ENCODE measurements around the gene ANO10.
"Not testable (repeated sequence)": the region's sequence is repeated elsewhere in the genome, so short reads cannot be mapped to it uniquely, and the experiment has no call there.

The ANO10 gene

GRCh38 chr3:43531835-43532234, 90.0 kb downstream of the ANO10 start:
- Histone ChIP-seq H3K27me3 (ENCODE audit: low read depth) (no peaks in the 10 kb centered on the region), H3K36me3 (replicated peaks) (no peaks in the 10 kb centered on the region), H3K4me3 (no peak overlapping the region), H3K4me1 (no peaks in the 10 kb centered on the region; the same call in 1 of the 2 replicates), H3K9me3 (no peaks in the 10 kb centered on the region)
- DNase-seq (ENCODE audit: low spot score in 2 of 2): no peak
- in situ Hi-C loops (cut with MboI; ENCODE audit: low sequenced_read_pairs): no loop called here

GRCh38 chr3:43528498-43529099, 93.2 kb downstream of the ANO10 start:
- in situ Hi-C loops (cut with MboI; ENCODE audit: low sequenced_read_pairs): no loop called here
- H3K9me3 ChIP-seq: no peaks in the 10 kb centered on the region
- no peaks in the 10 kb centered on the region for H3K36me3 ChIP-seq (replicated peaks)
- no peaks in the 10 kb centered on the region for H3K27me3 ChIP-seq (ENCODE audit: low read depth)
- H3K4me3 ChIP-seq: no peak overlapping the region
- H3K4me1 ChIP-seq: no peaks in the 10 kb centered on the region; the same call in 1 of the 2 replicates
- no peak for DNase-seq (ENCODE audit: low spot score in 2 of 2)

- Histone ChIP-seq H3K4me1 (no peaks in the 10 kb centered on the region), H3K4me3 (no peak overlapping the region), H3K36me3 (replicated peaks) (no peaks in the 10 kb centered on the region), H3K27me3 (ENCODE audit: low read depth) (no peaks in the 10 kb centered on the region), H3K9me3 (no peaks in the 10 kb centered on the region)
- no peak for DNase-seq (ENCODE audit: low spot score in 2 of 2)
- in situ Hi-C loops (cut with MboI; ENCODE audit: low sequenced_read_pairs): no loop called here
These were observed 94.9 kb downstream of the ANO10 start for GRCh38 chr3:43526956-43527355.

- no peaks in the 10 kb centered on the region for H3K4me1 ChIP-seq
- no peaks in the 10 kb centered on the region for H3K27me3 ChIP-seq (ENCODE audit: low read depth)
- no peaks in the 10 kb centered on the region for H3K9me3 ChIP-seq
- in situ Hi-C loops (cut with MboI; ENCODE audit: low sequenced_read_pairs): no loop called here
- no peak overlapping the region for H3K4me3 ChIP-seq
- DNase-seq (ENCODE audit: low spot score in 2 of 2): no peak
- H3K36me3 ChIP-seq (replicated peaks): no peaks in the 10 kb centered on the region
These were observed 95.7 kb downstream of the ANO10 start for GRCh38 chr3:43525941-43526607.

- H3K36me3 ChIP-seq (replicated peaks): no peaks in the 10 kb centered on the region
- no peaks in the 10 kb centered on the region for H3K4me1 ChIP-seq
- in situ Hi-C loops (cut with MboI; ENCODE audit: low sequenced_read_pairs): no loop called here
- no peaks in the 10 kb centered on the region for H3K27me3 ChIP-seq (ENCODE audit: low read depth)
- H3K4me3 ChIP-seq: no peak overlapping the region
- no peak for DNase-seq (ENCODE audit: low spot score in 2 of 2)
- no peaks in the 10 kb centered on the region for H3K9me3 ChIP-seq
These were observed 96.4 kb downstream of the ANO10 start for GRCh38 chr3:43525386-43525785.

- DNase-seq (ENCODE audit: low spot score in 2 of 2): no peak
- Histone ChIP-seq H3K36me3 (replicated peaks) (no peaks in the 10 kb centered on the region), H3K27me3 (ENCODE audit: low read depth) (no peaks in the 10 kb centered on the region), H3K4me1 (no peaks in the 10 kb centered on the region), H3K4me3 (no peak overlapping the region), H3K9me3 (0 out of 2 replicates have a peak, but pooled peaks cover 2% of the 10 kb centered on the region)
- in situ Hi-C loops (cut with MboI; ENCODE audit: low sequenced_read_pairs): loop anchor here (25.0 kb wide), 1 partner anchor 536 kb away; the partner anchor contains the start of gene GASK1A
These were observed 98.3 kb downstream of the ANO10 start for GRCh38 chr3:43523454-43524053.

- no peak for DNase-seq (ENCODE audit: low spot score in 2 of 2)
- in situ Hi-C loops (cut with MboI; ENCODE audit: low sequenced_read_pairs): loop anchor here (25.0 kb wide), 1 partner anchor 536 kb away; the partner anchor contains the start of gene GASK1A
- 0 out of 2 replicates have a peak, but pooled peaks cover 2% of the 10 kb centered on the region for H3K9me3 ChIP-seq
- H3K27me3 ChIP-seq (ENCODE audit: low read depth): no peaks in the 10 kb centered on the region
- H3K4me3 ChIP-seq: no peak overlapping the region
- H3K4me1 ChIP-seq: no peaks in the 10 kb centered on the region
- H3K36me3 ChIP-seq (replicated peaks): no peaks in the 10 kb centered on the region
These were observed 99.0 kb downstream of the ANO10 start for GRCh38 chr3:43522727-43523362.

GRCh38 chr3:43521941-43522340, 99.9 kb downstream of the ANO10 start:
- Histone ChIP-seq H3K9me3 (0 out of 2 replicates have a peak, but pooled peaks cover 2% of the 10 kb centered on the region), H3K36me3 (replicated peaks) (no peaks in the 10 kb centered on the region), H3K4me3 (no peak overlapping the region), H3K4me1 (no peaks in the 10 kb centered on the region), H3K27me3 (ENCODE audit: low read depth) (no peaks in the 10 kb centered on the region)
- DNase-seq (ENCODE audit: low spot score in 2 of 2): no peak
- in situ Hi-C loops (cut with MboI; ENCODE audit: low sequenced_read_pairs): loop anchor here (25.0 kb wide), 1 partner anchor 535 kb away; the partner anchor contains the start of gene GASK1A

- H3K4me1 ChIP-seq; H3K4me3 ChIP-seq; H3K9me3 ChIP-seq; H3K27me3 ChIP-seq (ENCODE audit: low read depth); H3K36me3 ChIP-seq (replicated peaks); DNase-seq (ENCODE audit: low spot score in 2 of 2): not testable (repeated sequence)
- in situ Hi-C loops (cut with MboI; ENCODE audit: low sequenced_read_pairs): loop anchor here (25.0 kb wide), 1 partner anchor 531 kb away; the partner anchor contains the start of gene GASK1A
These were observed 103.3 kb downstream of the ANO10 start for GRCh38 chr3:43518515-43518914.

- Histone ChIP-seq H3K4me1 (no peaks in the 10 kb centered on the region), H3K36me3 (replicated peaks) (no peaks in the 10 kb centered on the region), H3K27me3 (ENCODE audit: low read depth) (no peaks in the 10 kb centered on the region), H3K4me3 (no peak overlapping the region), H3K9me3 (0 out of 2 replicates have a peak, but pooled peaks cover 2% of the 10 kb centered on the region)
- in situ Hi-C loops (cut with MboI; ENCODE audit: low sequenced_read_pairs): loop anchor here (25.0 kb wide), 1 partner anchor 529 kb away; the partner anchor contains the start of gene GASK1A
- DNase-seq (ENCODE audit: low spot score in 2 of 2): no peak
These were observed 105.7 kb downstream of the ANO10 start for GRCh38 chr3:43515970-43516635.

- H3K9me3 ChIP-seq: 0 out of 2 replicates have a peak, but pooled peaks cover 2% of the 10 kb centered on the region
- in situ Hi-C loops (cut with MboI; ENCODE audit: low sequenced_read_pairs): loop anchor here (25.0 kb wide), 1 partner anchor 528 kb away; the partner anchor contains the start of gene GASK1A
These were observed 106.4 kb downstream of the ANO10 start for GRCh38 chr3:43515208-43515917.

GRCh38 chr3:43512754-43513404, 108.9 kb downstream of the ANO10 start:
- in situ Hi-C loops (cut with MboI; ENCODE audit: low sequenced_read_pairs): loop anchor here (25.0 kb wide), 1 partner anchor 526 kb away; the partner anchor contains the start of gene GASK1A
- DNase-seq (ENCODE audit: low spot score in 2 of 2): no peak
- no peaks in the 10 kb centered on the region for H3K9me3 ChIP-seq
- no peaks in the 10 kb centered on the region for H3K36me3 ChIP-seq (replicated peaks)
- H3K4me3 ChIP-seq: no peak overlapping the region
- no peaks in the 10 kb centered on the region for H3K27me3 ChIP-seq (ENCODE audit: low read depth)
- no peaks in the 10 kb centered on the region for H3K4me1 ChIP-seq

More at GRCh38 chr3:43515208-43515917, 106.4 kb downstream of the ANO10 start:
- Histone ChIP-seq H3K36me3 (replicated peaks) (no peaks in the 10 kb centered on the region), H3K4me3 (no peak overlapping the region), H3K27me3 (ENCODE audit: low read depth) (no peaks in the 10 kb centered on the region), H3K4me1 (no peaks in the 10 kb centered on the region)
- no peak for DNase-seq (ENCODE audit: low spot score in 2 of 2)

All from HAP-1 (cell line).